Kidney tubule cell (primary cell): Measurements from ENCODE around the gene GLP2R.

Source experiments
- DNase-seq: peaks from one replicate; pipeline ENCODE4 v3.0.0-alpha.2; 2018; ENCODE audit warnings: low spot score

The GLP2R gene

DNA sequence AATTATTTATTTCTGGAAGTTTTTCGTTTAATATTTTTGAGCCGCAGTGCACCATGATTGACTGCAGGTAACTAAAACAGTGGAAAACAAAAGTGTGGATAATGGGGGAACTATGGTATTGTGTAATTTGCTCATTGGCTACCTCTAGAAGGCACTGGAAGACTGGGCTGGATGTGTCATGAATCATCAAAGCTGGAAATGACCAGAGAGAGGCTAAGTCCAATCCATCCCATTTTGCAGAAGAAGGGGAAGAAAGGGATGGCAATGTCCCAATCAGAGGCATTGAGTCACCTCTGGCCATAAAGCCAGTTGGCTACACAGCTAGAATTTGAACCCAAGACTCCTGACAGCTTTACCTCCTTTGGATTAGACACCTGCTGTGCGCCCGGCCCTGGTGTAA is 29.3 kb downstream of the GLP2R start:
- no peak for DNase-seq

DNA sequence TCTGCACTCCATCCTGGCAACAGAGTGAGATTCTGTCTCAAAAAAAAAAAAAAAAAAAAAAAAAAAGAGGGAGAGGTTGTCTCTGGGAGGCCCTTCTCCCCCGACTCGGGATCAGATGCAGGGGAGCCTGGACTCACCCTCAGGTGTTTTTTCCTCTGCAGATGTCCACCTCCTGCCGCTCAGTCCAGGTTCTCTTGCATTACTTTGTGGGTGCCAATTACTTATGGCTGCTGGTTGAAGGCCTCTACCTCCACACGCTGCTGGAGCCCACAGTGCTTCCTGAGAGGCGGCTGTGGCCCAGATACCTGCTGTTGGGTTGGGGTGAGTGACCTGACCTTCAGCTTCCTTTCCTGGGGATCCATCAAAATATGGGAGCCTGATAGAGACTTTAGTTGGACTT is 34.1 kb downstream of the GLP2R start:
- no peak for DNase-seq

DNA sequence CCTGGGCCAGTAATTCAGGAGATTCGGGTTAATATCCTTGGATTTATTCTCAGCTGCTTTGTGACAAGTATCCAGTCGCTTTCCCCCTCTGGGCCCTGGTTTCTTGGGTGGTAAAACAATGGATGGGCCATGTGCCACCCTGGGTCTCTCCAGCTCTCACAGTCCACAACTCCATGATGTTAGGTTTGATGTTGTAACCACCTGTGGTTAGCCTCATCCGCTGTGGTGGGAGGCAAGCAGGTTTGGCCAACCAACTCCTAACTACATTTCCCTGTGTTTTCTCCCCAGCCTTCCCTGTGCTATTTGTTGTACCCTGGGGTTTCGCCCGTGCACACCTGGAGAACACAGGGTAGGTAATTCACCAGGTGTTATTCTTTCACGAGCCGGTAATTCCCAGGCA is 35.1 kb downstream of the GLP2R start:
- no peak for DNase-seq

DNA sequence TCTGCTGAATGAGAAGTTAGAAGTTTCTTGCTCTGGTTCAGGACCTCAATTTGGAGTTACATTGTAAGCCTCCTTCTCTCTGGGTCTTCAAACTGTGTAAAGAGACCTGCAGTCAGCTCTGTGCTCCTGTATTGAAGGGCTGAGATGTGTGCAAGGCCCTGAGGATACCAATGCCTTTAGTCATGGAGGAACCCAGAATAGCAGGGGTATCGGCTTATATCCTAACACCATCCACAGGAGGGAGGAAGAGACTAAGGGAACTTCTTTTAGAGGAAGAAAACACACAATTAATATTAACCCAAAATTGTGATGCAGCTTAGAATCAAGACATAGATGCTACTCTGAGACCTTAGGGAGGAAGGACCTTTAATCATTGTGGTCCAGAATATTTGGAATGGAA is 36.5 kb downstream of the GLP2R start:
- DNase-seq: no peak

DNA sequence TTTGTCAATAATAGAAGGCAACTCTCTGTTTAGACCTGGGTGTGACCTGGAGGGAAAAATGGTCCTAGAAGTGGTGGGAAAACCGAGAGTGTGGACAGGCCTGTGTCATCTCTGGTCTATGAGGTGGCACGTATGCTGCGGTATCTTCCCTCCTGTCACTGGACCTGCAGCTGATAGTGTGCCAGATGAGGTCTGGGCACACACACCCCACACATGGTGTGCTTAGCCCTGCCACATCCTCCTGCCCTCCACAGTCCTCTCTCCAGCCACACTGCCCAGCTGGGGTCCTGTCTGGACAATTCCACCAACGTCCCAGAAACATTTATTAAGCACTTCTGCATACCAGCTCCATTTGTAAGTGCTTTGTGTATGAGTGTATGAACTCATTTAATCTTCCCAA is 37.2 kb downstream of the GLP2R start:
- DNase-seq: no peak

DNA sequence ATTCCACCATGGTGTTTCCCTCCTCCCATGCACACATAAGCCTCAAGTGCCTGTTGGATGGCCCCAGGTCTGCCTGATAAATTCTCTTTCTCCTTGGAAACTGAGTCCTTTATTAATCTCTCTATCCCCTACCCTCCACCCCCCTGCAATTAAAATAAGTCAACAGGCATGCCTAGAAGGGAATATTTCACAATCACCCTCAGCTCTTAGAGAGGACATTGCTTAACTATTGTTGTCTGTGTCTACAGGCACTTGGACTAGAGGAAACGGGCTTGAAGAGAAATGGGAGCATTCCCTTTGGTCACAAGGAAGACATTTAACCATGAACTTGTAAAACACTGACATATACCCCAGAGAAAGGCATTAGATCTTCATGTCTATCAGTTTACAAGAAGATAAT is 39.9 kb downstream of the GLP2R start:
- DNase-seq: no peak

DNA sequence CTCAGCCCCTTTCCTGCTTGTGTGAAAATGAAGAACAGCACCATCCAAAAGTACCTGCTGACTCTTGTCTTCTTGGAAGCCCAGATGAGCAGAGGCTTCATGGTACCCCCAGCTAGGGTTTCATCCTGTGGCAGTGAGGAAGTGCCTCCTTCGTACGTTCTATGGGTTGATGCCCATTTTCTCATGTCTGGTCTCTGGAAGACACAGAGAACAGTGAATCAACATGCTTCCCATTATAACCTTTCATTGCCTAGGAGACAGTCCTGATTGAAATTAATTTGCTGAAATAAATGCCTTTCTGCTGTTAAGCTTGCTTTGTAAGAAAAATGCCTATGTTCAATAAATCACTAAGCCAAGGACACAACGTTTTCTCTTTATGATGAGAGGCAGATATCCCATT is 42.8 kb downstream of the GLP2R start:
- no peak for DNase-seq

DNA sequence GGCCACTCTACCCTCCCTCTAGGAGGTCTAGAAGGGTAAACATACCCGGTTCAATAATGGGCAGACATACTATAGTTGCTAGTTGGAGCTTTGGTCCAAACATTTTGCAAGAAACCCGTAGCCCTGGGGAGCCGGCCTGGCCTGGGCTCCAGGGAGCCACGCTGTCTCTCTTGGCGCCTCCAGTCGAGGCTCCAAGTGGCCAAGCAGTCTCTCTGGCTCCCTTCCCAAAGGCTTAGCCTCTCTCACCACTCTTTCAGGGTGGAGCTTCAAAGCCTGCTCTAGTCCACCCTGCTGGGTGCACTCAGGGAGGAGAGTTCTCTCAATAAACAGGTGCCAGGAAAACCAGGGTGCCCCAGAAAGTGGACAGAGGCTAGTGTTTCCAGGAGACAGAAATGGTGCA is 47.1 kb downstream of the GLP2R start:
- DNase-seq: no peak

DNA sequence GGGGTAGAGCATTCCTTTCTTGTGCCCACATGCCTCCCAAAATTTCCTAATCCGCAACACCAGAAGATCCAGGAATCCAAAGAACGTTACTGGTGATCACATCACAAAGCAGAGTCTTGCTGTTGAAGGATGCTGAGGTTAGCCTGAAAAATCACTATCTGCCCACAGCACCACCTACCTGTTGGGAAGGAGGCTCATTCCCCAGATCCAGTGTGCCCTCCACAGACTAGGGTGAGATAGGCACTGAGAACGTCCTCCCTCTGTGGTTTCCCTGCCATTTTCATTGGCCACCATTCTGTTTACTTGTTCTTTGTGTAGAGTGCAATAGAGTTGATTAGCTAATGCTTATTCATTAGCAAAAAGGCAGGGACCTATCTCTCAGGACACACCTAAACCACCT is 49.0 kb downstream of the GLP2R start:
- no peak for DNase-seq

DNA sequence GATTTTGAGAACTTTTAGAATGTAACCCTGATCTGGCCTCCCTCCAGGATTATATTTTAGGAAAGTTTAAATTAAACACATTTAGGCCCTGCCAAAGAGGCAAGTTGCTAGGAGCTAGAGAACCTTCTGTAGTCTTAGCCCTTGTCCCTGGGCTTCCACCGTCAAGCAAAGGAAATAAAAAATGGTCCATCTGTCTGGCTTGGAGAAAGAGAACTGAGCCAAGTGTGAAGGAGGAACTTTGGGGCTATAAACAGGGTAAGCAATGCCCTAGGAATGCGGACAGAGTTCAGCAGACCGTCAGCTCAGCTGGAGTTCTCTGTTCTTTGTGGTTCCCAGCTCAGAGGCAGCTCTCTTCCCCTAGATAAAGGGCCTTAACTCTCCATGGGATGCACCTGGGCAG is 49.7 kb downstream of the GLP2R start:
- peak; percentile 77 for DNase-seq

DNA sequence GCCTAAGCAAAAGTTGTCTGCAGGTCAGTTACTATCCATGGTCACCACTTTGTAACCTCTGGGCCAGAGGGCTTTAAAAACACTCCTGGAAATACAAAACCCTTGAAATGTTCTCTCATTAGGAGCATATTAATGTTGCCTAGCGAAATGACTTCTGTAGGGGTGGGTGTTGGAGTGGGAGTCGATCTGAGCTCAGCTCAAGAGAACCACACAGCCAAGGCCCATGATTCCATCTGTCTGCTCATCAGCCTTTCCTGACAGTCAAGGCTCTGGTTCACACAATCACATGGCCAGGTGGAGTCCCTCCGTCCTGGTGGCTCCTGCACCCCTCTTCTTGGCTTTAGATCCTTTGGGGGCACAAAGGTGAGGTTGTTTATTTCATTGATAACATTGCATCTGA is 52.6 kb downstream of the GLP2R start:
- no peak for DNase-seq

DNA sequence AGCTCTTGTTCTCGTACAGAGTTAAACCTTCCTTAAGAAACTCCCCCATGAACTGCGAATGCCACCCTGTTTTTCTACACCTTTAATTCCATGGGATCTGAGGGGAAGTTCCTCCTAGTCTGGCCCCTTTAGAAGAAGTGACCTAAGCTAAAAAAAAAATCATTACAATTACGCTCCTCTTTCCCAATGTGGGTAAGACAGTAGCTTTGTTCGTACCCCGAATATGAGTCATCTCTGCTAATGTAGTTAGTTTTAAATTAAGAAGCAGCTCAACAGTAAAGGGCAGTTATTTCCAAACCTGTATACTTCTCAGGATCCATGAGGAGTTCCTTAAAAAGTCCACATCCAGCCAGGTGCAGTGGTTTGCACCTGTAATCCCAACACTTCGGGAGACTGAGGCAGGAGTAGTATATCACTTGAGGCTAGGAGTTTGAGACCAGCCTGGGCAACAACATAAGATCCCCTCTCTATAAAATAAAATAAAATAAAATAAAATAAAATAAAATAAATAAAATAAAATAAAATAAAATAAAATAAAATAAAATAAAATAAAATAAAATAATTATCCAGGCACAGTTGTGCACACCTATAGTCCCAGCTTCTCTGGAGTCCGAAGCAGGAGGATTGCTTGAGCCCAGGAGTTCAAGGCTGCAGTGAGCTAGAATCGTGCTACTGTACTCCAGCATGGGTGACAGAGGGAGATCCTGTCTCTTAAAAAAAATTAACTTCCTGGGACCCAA is 53.2 kb downstream of the GLP2R start:
- peak; percentile 9 for DNase-seq

DNA sequence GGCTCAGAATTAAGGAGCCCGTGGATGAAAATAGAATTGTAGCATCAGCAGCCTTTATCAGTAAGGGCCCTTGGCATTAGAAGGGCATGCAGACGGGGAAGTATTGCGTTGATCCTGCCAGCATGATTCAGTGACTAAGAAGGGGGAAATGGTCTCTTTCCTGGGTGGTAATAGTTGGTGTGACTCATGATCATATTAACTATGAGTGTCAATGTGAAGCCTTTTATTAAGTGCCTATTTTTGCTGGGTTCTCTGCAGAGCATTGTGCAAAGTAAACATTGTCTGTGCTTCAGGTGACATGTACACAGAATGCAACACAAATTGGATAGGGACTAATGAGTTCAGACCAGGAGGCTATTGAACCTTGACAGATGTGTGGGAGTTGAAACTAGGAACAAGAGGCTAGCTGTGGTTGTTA is 54.9 kb downstream of the GLP2R start:
- peak; percentile 93 for DNase-seq

DNA sequence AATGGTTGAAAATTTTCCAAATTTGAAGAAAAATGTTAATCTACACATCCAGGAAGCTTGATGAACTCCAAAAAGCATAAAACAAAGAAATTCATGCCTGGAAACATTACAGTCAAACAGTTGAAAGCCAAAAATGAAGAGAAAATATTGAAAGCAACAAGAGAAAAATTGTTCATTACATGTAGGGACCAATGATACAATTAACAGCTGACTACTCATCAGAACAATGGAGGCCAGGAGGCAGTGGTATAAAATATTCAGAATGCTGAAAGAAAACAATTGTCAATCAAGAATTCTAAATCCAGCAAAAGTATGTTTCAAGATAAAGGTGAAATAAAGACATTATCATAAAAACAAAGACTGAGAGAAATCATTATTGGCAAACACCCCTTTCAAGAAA is 57.7 kb downstream of the GLP2R start:
- no peak for DNase-seq

DNA sequence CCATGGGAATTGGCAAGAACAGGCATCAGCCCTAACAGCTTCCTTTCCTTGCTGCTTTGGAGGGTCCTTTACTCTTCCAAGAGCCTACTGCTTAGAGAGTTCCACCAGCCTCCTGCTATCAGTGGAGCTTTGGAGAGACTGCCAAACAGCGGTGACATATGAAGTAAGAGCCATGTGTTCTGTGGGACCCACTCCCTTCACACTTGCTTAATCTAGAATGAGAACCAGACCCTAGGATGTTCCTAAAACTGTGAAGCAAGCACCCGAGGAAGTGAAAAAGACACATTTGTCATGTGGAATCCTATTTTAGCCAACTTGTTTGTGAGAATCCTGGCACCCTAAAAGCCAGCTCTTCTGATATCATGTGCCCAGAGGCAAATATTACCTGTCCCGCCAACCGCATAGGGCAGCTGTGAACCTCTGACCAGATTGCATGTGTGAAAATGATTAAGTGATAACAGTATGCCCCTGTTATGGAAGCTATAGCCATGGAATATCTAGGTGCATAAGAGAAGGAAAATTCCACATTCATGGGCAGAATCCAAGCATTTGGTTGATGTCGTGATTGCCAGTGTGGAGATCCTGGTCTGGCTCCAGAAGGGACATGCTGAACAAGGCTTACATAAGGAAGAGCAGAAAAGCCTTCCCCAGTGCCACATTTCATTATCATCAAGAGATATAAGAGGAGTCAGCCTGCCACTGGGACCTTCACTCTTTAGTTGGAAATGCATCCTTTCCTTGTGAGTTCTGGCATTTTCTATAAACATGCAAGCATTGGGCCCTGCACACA is 60.6 kb downstream of the GLP2R start:
- DNase-seq: no peak

DNA sequence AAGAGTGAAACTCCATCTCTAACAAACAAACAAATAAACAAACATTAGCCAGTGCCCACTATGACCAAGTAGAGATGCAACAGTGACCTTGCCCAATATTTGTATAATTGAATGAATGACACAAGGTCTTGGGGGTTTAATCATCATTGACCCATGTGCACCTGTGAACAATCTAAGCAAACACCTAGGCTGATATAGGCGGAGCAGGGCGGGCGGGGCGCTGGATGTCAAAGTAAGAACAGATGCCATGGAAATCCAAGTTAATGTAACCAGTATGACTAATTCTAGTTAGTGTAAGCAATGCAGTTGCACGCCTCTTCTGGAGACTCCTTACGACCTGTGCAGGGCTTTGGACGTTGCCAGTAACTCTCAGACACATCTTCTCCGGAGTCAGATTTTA is 61.8 kb downstream of the GLP2R start:
- DNase-seq: no peak

DNA sequence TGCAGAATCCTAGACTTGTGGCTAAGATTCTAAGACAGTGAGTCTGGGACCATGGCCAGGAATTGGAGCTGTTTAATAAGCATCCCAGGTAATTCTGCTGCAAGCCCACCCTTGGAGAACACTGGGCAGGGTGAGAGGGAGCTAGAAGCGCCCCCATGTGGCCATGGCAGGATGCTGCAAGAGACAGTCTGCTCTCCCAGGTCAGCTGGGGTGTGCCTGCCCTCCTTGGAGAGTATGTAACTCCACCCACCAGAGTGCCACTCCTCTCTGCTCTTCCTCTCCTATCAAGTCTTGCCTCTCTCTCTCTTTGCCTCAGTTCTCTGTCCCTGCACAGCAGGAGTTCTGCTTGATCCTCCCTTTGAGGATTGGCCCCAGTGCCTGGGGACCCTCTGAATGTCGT is 64.4 kb downstream of the GLP2R start:
- peak; percentile 37 for DNase-seq

DNA sequence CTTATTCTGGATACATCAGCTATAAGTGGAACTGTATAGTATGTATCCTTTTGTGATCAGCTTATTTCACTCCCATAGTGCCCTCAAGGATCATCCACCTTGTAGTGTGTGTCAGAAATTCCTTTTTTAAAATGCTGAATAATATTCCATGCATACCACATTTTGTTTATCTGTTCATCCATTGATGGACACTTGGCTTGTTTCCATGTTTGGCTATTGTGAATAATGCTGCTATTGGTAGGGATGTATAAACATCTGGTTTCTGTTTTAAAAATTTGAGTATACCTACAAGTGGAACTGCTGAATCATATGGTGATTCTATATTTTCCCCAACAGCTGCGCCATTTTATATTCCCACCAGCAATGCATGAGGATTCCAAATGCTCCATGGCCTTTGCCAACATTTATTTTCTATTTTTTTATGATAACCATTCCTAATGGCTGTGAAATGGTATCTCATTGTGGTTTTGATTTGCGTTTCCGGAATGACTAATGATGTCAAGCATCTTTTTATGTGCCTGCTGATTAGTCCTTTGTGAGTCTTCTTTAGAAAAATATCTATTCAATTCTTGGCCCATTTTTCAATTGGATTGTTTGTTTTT is 67.8 kb downstream of the GLP2R start:
- no peak for DNase-seq

DNA sequence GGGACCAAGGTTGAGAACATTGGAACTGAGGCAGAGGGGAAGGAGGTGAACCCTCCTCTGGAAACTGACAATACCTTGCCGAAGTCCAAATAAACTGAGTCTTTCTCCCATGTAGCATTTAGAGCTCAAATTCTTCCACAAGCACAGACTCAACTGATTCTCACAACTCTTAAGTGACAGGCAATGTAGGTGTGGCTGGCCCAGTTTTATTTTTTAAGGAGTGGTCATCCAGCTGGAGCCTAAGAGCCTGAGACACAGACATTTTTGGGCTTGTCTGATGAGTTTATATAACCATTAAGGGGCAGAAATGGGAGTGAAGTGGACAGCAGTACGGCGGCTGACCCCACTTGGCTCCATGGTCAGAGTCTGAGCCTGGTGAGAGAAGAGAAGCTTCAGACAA is 68.5 kb downstream of the GLP2R start:
- DNase-seq: no peak

DNA sequence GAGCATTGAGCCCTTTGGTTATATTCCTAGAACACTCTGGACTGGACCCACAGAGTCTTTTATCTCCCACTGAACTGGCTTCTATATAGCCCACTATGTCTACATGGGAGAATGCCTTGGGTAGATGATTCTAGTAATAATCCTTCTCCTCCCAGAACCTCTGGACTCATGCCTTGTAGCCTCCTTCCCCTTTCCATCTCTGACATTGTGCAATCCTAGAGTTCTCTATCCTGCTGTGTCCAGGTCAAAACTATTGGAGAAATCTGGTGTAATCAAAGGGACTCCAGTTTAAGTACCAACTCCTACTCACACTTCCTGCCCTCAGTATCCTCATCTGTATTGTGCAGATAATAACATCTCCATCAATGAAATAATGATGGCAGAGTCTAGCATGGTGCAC is 70.2 kb downstream of the GLP2R start:
- DNase-seq: no peak

DNA sequence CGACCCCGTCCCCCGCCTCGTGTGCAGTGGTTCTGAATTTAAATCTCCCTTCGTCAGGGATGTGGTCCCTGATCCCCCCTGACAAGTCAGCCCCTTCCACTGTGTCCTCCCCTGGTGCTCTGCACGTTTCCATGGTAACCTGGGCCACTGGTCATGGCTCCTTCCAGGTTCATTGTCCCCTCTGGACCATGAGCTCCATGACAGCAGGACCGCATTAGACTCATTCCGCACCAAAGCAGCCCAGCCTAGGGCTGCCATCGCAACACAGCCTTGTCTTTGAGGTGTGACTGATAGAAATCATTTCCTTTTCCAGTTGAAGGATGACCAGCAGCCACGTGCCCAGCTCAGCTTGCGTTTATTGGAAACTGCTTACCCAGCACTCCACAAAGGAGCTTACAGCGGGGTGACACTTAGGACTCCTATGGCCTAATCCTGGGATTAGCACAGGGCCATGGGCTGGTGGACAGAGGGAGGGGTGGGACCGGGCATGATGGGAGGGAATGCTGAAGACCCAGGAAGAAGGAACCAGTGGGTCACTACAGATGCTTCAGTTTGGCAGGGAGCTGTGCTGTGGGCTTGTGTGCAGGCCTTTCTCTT is 71.7 kb downstream of the GLP2R start:
- no peak for DNase-seq

DNA sequence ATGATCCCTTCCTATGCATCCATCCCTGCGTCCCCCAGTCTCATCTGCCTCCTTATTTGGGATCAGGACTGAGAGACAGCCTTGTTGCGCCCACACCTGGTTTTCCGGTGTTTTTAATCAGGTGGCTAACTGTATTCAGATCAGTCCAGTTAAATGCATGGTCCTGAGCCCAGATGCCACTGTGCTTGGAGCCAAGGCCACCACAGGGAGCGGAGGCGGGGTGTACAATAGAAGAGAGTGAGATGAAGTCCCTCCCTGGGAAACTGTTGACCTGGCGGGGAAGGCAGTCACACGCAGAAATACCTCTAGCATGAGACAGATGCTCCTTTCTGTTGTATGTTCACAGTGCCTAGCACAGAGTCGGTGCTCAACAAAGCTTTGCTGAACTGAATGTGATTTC is 73.1 kb downstream of the GLP2R start:
- DNase-seq: no peak
